Uterus (tissue), 2 donors: Measurements from ENCODE around the gene DEK.

Source experiments
- CTCF ChIP-seq, 4 experiments: fragments of 200-600 bp in 2 of 4; fragments of 450-650 bp in 2 of 4; sonication (generic) in 2 of 4; IDR thresholded peaks; one replicate each; pipeline ENCODE4 v1.5.1; 2016 to 2019; ENCODE audit warnings: antibody characterized with exemption in 4 of 4, mild to moderate bottlenecking in 2 of 4, moderate library complexity in 1 of 4
- POLR2A ChIP-seq, 2 donors: fragments of 450-650 bp; IDR thresholded peaks; one replicate each; pipeline ENCODE4 v1.6.1; 2016; ENCODE audit warnings: antibody characterized with exemption in 2 of 2, mild to moderate bottlenecking in 1 of 2, moderate library complexity in 1 of 2

DNA sequence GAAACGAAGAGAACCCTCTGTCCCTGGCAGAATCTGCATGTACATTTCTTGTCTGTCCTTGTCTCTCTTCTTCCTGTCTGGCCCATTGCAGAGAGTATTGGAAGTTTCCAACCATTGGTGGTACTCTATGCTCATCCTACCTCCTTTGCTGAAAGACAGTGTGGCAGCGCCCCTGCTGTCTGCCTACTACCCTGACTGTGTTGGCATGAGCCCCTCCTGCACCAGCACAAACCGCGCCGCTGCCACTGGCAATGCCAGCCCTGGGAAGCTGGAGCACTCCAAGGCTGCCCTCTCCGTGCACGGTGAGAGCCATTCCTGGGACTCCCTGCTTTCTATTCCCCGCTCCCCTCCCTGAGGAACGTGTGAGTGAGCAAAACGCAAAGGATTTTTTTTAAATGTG lies 76.6 kb downstream of the DEK start:
- TF ChIP-seq CTCF (IDR thresholded peaks at IDR 0.05) (no peak), POLR2A (IDR thresholded peaks at IDR 0.05) (no peak)
